ENCODE results near the gene SKOR2.

GRCh38 chr18:47226660-47227059 is 24.8 kb downstream of the SKOR2 start:
- TF ChIP-seq CTCF (IDR thresholded peaks at IDR 0.05 in 4 of 5, conservative IDR thresholded peaks at IDR 0.05 in 1 of 5) (no peak), POLR2A (IDR thresholded peaks at IDR 0.05) (no peak)
